Lung microvascular endothelial cell (primary cell): ENCODE results near the gene MCM3AP. TPM values are rescaled to one million over a fixed set of nuclear protein-coding genes. Genes with fewer than 3 reads are reported as not detected.

ENCODE experiments used
- DNase-seq, 2 donors: peaks; one replicate each; pipeline versions ENCODE4 v3.0.0 to v3.0.0-alpha.2; 2010; ENCODE audit warnings: low read depth in 2 of 2
- total RNA-seq: library from RNA; depleted of rRNA; stranded (reverse); fragments of >200 nt; gene quantifications from 2 replicates; pipeline ENCODE4 v1.2.1, GENCODE V29; 2014

Gene MCM3AP
- total RNA-seq, 1 donor from 2014 or later: 62.5 TPM

GRCh38 chr21:46218906-46219590 lies 66.4 kb downstream of the MCM3AP start:
- no peak for DNase-seq

GRCh38 chr21:46217511-46218196 lies 67.8 kb downstream of the MCM3AP start:
- no peak for DNase-seq

GRCh38 chr21:46216132-46216747 lies 69.2 kb downstream of the MCM3AP start:
- no peak for DNase-seq

- DNase-seq: no peak
Observed at GRCh38 chr21:46215436-46216131, 69.8 kb downstream of the MCM3AP start.

- DNase-seq: no peak
Observed at GRCh38 chr21:46214478-46215340, 70.7 kb downstream of the MCM3AP start.

GRCh38 chr21:46213620-46214286 lies 71.7 kb downstream of the MCM3AP start:
- no peak for DNase-seq

- no peak for DNase-seq
Observed at GRCh38 chr21:46212721-46213484, 72.5 kb downstream of the MCM3AP start.

GRCh38 chr21:46211786-46212720 lies 73.4 kb downstream of the MCM3AP start:
- no peak for DNase-seq

GRCh38 chr21:46211376-46211775 lies 74.0 kb downstream of the MCM3AP start:
- no peak for DNase-seq

GRCh38 chr21:46210378-46211136 lies 74.9 kb downstream of the MCM3AP start:
- no peak for DNase-seq

GRCh38 chr21:46208761-46209721 lies 76.4 kb downstream of the MCM3AP start:
- no peak for DNase-seq

- DNase-seq: no peak
Observed at GRCh38 chr21:46207920-46208591, 77.4 kb downstream of the MCM3AP start.

GRCh38 chr21:46207006-46207919 lies 78.1 kb downstream of the MCM3AP start:
- no peak for DNase-seq

GRCh38 chr21:46206163-46207005 lies 79.0 kb downstream of the MCM3AP start:
- DNase-seq: no peak
